NOMO-1 treated with DMSO at 0.1 percent for 48 hours (cell line): Measurements from ENCODE around the gene ACAN.
A peak's percentile ranks its signal among the peaks of the same experiment; 100 is the strongest.
"Not testable (repeated sequence)": the region's sequence is repeated elsewhere in the genome, so short reads cannot be mapped to it uniquely, and the experiment has no call there.

Source experiments
- DNase-seq: peaks from one replicate; lab custom pipeline; 2025; ENCODE audit not compliant: unreplicated experiment; lab: John Stamatoyannopoulos, UW

ACAN gene

DNA sequence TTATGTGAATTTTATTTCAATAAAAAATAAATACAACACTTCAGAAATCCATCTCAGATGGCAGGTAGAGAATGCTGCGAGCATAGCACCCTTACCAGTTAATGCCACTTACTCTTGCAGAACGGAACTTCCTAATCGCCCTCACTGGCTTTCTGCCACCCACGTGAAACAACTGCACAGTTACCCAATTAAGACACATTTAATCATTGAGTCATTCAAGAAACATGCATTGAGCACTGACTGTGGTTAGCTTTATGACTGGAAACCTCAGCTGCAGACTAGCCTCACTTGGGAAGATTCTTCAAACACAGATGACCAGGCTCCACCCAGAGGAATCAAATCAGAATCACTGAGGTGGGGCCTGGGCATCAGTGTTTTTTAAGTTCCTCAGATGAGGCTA lies 115.5 kb downstream of the ACAN start:
- DNase-seq = peak; percentile 90

DNA sequence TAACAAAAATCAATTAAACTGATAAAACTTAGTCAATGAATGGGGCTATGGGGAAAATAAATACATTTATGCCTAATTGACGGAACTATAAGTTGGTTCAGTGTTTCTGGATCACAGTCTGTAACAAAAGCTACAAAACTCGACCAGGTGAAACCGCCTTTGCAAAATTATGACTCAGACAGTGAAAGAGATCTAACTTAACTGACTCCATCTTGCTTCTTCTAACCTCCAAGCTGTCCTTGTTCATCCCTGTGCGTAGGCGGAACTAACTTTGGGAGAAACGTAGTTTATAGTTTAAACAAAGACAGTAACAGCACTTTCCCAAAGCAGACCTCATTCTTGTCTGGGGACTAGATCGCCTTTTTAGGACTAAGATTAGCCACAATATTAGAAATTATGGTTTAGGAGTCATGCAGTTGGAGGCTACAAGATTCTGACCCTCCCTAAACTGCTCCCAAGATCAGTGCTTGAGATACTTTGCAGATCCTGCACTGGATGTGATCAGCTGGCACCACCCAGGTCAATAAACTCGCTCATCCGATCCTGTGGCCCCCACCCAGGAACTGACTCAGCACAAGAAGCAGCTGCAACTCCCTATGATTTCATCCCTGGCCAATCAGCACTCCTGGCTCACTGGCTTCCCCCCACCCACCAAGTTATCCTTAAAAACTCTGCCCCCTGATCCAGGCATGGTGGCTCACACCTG lies 117.1 kb downstream of the ACAN start:
- no peak for DNase-seq

DNA sequence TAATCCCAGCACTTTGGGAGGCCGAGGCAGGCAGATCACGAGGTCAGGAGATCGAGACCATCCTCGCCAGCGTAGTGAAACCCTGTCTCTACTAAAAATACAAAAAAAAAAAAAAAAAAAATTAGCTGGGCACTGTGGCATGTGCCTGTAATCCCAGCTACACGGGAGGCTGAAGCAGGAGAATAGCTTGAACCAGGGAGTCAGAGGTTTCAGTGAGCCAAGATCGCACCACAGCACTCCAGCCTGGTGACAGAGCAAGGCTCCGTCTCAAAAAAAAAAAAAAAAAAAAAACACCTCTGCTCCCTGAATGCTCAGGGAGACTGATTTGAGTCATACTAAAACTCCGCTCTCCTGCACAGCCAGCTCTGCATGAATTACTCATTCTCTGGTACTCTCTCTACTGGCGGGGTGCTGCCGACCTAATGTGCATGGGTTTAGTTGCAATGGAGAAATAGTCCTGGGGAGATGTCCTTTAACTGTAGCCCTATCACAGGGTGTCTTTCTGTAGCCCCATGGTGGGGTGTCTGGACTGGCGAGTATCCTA lies 117.7 kb downstream of the ACAN start:
- DNase-seq = not testable (repeated sequence)
